SK-N-MC (cell line): ENCODE measurements around the gene LXN.

ENCODE experiments used
- EZH2 ChIP-seq: fragments of 200-600 bp; sonication (generic); IDR thresholded peaks from one replicate; pipeline ENCODE4 v1.6.1; 2017; ENCODE audit warnings: antibody characterized with exemption
- POLR2AphosphoS5 ChIP-seq: IDR thresholded peaks from 2 replicates; pipeline ENCODE4 v1.6.1; 2012; ENCODE audit warnings: mild to moderate bottlenecking, low read depth, low read length, borderline replicate concordance

- TF ChIP-seq POLR2AphosphoS5 (no peak), EZH2 (no peak)
Measured at GRCh38 chr3:158683230-158683962, 10.9 kb upstream of the LXN start.
